ENCODE results near the gene KIAA0408. TPM values are rescaled to one million over a fixed set of nuclear protein-coding genes. Genes with fewer than 3 reads are reported as not detected.
A peak's percentile ranks its signal among the peaks of the same experiment; 100 is the strongest.
"Not testable (repeated sequence)": the region's sequence is repeated elsewhere in the genome, so short reads cannot be mapped to it uniquely, and the experiment has no call there.

KIAA0408 gene
- polyA plus RNA-seq, 4 donors: 3.2 to 4.3 (median 3.9) TPM

DNA sequence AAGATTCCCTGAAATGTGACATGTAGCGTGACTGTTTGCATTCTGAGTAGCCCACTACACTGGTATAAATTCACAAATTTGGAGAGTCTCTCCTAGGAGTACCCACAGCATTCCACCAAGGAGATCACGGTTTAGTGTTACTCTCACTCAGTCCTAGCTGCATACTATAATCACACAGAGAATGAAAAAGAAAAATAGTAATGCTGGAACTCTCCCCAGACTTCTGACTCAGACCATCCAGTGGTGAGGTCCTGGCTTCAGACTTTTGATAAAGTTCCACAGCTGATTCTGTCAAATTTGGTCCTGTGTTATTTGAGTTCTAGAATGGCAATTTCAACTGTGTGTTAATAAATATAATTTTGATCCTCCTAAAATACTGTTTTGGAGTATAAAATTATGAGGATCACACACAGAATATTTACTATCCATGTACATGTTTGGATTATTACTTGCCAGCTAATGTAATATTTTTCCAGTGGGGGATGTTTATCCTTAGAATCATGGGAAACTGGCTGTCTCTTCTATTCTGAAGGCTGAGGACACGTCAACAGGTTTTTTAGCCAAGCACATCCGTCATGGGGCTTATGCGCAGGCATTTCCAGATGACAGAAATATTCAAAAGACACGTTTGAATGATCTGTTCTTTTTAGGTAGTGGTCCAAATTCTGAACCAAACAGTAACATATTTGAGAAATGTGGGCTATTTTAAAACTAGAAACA lies 5.1 kb upstream of the KIAA0408 start:
- DNase-seq (ENCODE audit: low read depth in 4 of 4, low spot score in 3 of 4): no peak

DNA sequence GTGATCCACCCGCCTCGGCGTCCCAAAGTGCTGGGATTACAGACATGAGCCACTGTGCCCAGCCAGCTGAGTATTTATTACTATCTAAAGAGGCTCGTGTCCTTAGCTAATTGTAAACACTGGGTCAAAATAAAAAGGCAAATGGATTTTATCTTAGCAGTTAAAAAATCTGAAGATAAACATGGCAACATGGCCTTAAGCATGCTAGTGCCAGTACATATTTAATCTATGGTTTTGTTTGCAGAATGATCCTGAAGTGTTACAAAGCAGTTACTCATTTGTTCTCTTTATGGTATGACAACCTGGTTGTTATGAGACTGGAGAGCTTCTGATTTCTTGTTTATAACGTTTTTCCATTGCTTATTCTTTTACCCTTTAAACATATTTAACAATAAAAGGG lies 3.9 kb upstream of the KIAA0408 start:
- DNase-seq (ENCODE audit: low read depth in 4 of 4, low spot score in 3 of 4): no peak

DNA sequence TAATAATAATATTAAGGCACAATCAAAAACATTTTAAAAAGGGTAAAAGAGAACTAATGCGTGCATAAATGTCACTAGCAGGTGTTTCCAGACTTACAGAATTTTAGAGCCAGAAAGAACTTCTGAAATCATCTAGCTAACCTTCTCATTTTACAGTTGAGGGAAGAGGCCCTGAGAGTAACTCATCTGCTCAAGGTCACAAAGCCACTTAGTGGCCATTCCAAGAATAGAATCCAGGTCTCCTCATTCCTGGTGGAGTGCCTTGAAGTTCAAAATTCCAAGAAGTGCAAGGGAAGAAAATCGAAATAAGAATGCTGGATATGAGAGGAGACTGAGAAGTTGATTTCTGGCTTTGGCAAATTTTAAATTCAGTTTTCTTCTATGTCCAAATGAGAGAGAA lies 3.2 kb upstream of the KIAA0408 start:
- no peak for DNase-seq (ENCODE audit: low read depth in 4 of 4, low spot score in 3 of 4)

DNA sequence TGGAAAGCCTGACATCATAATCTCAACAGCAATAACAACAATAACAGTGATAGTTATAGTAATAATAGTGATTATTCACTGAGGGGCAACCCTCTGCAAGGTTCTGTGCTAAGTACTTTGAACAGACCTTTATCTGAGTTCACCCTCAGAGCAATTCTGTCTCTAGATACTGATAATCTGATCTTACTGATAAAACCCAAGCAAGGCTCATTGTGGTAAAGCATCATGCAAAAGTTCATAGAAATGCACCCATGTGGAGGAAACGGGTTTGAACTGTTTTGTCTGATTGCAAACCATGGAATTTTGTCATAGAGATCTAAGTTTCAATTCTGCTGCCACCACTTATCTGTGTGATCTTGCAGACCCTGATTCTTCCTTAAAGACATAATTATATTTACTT lies 1.3 kb upstream of the KIAA0408 start:
- DNase-seq (ENCODE audit: low read depth in 4 of 4, low spot score in 3 of 4): no peak

DNA sequence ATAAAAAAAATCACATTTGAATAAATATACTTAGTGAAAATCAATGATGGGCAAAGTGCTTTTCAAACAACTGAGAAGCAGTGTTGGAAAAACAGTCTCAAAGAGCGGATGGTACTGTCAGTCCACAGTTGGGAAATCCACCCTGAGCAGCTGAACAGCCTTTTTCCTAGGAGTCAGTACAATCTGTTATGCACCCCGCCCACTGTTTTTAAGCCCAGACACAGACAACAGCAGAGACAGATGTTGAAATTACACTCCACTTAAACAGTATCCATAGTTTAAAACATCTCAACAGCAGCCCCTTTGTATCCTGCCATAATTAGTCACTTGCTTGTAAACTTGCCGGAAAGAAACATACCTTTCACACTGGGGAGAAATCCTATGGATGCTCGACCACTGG lies 372 bp downstream of the KIAA0408 start:
- peak in 1 of 4 donors; percentile 6 for DNase-seq (ENCODE audit: low read depth in 4 of 4, low spot score in 3 of 4)

DNA sequence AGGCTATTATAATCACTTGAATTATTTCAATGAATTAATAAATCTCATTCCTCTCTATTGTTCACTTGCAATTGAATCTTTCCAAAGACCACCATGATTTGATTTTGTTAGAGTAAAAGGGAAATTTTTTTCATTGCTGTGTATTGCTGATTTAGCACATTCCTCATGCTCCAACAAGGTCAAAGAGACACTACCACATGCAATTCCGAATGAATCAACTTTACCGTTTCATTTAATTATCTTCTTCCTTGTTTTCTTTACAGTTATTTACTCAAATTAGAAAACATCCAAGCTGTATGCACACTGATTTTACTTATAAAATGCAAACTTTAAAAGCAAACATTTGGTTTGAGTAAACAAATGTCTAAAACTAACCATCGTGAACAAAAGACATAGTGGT lies 967 bp downstream of the KIAA0408 start:
- DNase-seq (ENCODE audit: low read depth in 4 of 4, low spot score in 3 of 4): no peak

DNA sequence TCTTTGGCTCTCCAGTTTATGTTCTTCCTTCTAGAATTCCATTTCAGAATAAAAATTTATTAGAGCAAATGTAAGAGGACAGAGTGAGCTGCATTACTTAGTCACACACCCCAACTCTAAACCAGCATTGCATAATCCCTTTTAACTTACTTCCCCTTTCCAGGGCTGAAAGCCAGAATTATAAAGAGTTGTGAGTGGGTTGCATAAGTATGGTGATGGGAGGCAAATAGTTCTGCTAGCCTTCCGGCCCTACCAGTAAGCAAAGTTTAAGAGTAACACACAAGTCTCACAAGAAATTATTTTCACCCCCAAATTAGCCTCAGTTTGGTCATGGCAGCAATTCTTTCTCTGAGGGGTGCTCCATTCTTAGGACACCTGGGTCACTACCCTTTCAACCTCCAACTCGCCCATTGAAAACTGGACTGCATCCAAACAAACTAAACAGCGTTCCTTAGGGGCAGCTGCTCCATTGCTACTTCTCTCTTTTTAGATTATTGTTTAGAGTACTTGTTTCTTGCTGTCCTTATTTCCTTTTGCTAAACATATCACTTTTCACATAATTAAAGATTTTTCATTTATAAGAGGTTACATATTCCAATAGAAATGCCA lies 1.6 kb downstream of the KIAA0408 start:
- no peak for DNase-seq (ENCODE audit: low read depth in 4 of 4, low spot score in 3 of 4)

DNA sequence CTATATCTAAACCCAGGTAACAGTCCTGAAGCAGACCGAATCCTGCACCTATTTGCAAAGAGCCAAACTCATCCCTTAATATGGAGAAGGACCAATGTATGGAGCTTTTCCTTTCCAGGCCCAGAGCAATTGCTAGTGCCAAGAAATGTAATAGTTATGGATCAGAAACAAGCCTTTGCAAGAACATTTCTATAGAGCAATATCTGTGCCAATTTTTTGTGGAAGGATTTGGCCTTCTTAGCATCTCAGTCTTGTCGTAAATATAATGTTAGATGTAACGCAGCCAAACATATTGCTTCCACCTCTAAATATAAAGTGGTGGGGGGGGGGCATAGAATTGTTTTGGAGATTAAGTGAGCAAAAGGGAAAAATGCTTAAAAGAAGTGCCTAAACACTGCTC lies 2.7 kb downstream of the KIAA0408 start:
- DNase-seq (ENCODE audit: low read depth in 4 of 4, low spot score in 3 of 4): no peak

DNA sequence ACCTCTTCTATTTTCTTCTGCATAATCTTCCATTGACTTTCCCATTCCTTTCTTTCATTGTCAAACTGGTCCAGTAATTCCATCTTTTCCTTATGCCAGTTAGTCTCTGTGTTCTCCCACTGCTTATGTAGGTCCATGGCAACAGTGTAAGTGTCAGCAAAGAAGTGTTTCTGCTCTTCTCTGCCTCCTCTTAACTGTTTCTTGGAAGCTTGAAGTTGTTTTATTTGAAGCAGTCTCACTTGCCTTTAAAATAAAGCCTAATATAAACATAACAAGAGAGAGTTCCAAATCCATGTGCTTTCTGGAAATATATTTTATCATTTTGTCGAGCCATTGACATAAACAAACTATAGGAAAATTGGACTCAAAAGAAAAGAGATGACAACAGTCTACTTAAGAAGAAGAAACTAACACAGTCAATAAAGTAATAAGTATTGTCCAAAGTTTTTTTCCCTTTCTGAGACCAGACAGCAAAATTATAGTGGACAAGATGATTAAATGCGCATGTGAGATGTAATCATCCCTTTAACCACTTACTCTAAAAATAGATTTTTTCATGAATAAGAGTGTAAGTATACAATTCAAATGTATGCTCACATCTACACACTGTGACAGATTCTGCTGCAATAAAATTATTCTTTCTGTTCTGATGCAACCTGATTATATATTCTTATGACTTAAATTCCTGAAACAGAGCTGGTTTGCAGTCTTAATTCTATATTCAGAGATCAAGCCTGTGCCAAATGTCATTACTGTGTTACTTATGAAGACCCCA lies 5.2 kb downstream of the KIAA0408 start:
- no peak for DNase-seq (ENCODE audit: low read depth in 4 of 4, low spot score in 3 of 4)

DNA sequence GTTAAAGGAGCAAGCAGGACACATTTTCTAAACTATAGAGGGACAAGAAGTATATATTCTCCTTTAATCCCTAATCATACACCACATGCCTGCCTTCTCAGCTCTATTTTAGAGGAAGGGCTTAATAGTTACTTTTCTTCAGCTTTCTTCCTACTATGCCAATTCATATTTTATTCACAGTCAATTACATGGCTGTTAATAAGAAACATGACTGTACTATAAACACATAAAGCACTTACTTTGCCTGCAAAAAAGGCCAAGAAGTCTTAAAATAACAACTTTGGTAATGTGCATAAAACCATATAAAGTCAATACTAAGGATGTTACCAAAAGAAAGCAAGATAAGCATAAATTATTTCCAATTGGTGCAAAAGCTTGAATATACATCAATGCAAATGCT lies 6.4 kb downstream of the KIAA0408 start:
- no peak for DNase-seq (ENCODE audit: low read depth in 4 of 4, low spot score in 3 of 4)

DNA sequence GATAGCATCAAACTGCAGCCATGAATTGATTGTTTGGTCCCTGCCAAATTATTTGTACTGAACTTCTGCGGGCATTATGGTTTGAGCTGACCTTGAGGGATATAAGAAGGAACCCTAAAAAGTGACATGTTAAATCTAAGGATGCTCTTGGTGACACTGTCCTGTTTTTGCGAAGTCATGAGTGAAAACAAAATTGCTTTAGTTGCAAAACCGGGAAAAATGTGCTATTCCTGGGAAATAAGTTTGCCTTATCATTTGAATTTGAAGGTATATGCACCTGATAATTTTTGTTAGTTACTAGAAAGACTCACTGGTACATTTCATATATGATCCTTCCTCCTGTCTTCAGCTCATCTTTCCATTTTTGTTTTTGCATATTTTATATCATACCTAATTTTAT lies 7.8 kb downstream of the KIAA0408 start:
- no peak for DNase-seq (ENCODE audit: low read depth in 4 of 4, low spot score in 3 of 4)

DNA sequence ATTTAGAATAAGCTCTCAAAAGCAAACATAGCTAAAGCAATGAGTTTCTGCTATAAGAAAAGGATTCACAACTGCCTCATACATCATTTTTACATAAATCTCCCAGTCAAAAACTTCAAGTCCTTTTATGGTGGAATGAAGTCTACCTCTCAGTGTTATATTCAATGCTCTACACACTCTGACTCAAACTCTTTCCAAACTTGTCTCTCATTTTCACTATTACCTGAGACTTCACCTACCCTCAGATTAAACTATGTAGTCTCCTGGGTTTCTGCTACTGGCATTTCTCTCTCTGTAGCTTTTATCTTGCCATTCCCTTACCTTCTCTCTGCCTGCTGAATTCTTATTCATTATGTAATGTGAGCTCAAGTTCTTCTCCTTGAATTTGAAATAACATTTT lies 11.4 kb downstream of the KIAA0408 start:
- no peak for DNase-seq (ENCODE audit: low read depth in 4 of 4, low spot score in 3 of 4)

DNA sequence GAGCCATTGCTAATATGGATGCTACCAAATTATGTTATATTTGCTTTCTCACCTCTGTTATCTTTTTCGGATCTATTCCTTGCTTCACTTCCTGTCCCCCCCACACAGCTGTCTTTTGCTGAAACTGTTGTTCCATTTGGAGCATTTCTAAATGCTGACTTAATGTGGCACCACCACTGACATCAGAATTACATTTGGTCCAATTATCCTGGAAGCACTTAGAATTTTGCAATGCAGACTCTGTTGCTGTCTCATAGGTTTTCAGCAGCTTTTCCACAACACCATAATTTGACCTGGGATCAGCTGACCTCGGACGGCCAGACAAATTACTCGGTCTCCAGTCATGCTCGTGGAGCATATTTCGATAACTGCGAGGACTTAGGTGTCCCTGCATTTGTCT lies 12.8 kb downstream of the KIAA0408 start:
- DNase-seq (ENCODE audit: low read depth in 4 of 4, low spot score in 3 of 4): no peak

DNA sequence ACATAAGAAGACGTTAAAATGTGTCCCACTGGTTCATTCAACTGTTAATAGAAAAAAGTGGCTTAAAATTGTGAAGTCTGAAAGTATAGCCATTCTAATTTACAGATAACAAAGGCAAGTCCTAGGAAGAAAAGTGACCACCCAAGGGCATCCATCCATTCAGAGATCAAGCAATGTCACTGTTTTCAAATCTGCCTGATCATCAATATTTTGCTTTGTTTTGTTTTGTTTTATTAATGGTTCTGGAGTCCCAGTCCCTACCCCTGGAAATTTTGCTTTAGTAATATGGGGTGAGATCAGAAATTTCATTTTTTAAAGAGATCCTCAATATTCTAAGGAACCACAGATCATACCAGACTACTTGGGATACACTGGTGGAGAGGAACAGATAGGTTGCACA lies 17.3 kb downstream of the KIAA0408 start:
- no peak for DNase-seq (ENCODE audit: low read depth in 4 of 4, low spot score in 3 of 4)

DNA sequence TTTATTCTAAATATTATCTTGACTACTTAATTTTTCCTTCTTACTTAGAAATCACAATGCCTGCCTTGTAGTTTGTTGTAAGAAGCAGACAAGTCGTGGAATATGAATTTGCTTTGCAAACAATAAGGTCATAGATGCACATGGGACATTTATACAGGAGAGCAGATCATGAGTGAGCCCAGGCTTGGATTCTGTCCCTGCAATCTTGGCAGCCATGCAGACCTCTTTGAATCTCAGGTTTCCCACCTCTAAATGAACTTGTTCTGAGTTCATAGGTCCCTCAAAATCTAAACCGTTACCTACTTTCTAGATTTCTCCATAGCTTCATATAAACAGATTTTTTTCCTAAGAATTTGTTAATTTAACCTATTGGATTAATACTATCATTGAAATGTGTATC lies 19.5 kb downstream of the KIAA0408 start:
- no peak for DNase-seq (ENCODE audit: low read depth in 4 of 4, low spot score in 3 of 4)

DNA sequence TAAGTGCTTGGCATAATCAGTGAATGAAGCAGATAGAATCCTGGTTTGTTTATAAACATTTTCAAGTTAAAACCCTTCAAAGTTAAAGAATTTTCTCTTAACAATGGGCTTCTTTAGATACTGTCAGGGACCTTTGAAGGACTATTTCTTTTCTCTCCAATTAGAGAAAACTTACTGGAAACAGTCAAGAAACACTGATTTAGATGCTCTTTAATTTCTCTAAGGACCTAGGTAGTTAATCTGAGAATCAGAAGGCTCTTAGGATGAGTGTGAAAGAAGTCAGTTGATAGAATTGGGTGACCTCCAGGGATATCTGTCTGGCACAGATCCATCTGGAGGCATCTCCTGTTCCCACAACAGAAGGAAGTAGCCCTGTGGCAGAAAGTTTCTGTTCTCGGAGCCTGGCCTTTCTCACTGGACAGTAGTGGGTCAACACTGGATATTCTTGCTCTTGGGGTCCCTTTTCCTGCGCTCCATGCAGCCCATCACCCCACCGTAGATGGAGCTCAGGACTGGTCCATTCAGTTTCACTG lies 22.5 kb downstream of the KIAA0408 start:
- DNase-seq (ENCODE audit: low read depth in 4 of 4, low spot score in 3 of 4): no peak

DNA sequence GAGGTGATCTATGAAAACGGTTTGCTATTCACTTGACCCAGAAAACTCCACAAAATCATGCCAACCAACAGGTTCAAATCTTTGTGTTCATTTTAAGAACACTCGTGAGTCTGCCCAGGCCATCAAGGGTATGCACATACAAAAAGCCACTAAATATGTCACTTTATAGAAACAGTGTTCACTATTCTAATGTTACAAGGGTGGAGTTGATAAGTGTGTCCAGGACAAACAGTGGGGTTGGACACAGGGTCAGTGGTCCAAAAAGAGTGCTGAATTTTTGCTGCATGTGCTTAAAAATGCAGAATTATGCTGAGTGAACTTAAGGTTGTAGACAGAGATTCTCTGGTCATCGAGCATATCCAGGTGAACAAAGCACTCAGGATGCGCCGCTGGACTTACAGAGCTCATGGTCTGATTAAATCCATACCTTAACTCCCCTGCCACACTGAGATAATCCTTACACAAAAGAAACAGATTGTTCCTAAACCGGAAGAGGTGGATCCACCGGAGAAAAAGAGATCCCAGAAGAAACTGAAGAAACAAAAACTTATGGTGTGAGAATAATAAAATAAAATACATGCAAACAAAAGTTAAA lies 23.5 kb downstream of the KIAA0408 start:
- no peak for DNase-seq (ENCODE audit: low read depth in 4 of 4, low spot score in 3 of 4)

DNA sequence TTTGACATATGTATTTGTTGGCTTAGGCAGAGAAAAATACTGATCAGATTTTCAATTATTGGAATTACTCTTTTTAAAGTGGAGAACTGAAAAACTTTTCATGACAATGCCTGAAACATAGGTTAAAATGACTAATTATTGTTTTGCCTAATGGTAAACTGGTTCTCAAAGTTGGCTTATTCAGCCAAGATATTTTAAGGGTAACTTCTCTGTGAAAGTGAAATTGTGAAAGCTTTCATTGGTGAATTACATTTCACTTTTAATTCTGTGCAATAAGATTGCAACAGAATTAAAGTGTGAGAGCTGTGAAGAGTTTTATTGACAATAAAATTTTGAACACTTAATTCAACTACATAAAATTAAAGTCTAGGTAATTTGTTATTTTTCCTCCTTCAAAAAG lies 24.5 kb downstream of the KIAA0408 start:
- DNase-seq (ENCODE audit: low read depth in 4 of 4, low spot score in 3 of 4): no peak

DNA sequence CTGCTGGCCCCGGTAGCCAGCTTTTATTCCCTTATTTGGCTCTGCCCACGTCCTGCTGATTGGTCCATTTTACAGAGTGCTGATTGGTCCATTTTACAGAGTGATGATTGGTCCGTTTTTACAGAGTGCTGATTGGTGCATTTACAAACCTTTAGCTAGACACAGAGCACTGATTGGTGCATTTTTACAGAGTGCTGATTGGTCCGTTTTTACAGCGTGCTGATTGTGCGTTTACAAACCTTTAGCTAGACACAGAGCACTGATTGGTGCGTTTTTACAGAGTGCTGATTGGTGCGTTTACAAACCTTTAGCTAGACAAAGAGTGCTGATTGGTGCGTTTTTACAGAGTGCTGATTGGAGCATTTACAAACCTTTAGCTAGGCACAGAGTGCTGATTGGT lies 30.6 kb downstream of the KIAA0408 start:
- not testable (repeated sequence) for DNase-seq (ENCODE audit: low read depth in 4 of 4, low spot score in 3 of 4)

DNA sequence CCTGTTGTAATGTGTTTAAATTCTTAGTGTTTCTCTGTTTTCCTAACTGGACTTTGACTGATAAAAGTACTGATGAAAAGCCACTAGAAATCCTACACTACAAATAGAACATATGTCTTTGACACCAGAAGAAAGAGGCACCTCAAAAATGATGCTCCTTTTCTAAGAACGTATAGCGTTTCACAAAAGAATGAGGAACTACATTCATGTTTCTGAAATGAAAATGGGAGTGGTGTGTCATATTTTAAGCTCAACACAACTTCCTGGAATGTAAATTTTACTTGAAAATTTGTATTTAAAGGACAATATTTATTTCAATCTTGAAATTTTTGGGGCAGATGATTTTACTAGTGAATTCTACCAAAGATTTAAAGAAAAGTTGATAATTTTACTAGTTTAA lies 35.3 kb downstream of the KIAA0408 start:
- DNase-seq (ENCODE audit: low read depth in 4 of 4, low spot score in 3 of 4): no peak

DNA sequence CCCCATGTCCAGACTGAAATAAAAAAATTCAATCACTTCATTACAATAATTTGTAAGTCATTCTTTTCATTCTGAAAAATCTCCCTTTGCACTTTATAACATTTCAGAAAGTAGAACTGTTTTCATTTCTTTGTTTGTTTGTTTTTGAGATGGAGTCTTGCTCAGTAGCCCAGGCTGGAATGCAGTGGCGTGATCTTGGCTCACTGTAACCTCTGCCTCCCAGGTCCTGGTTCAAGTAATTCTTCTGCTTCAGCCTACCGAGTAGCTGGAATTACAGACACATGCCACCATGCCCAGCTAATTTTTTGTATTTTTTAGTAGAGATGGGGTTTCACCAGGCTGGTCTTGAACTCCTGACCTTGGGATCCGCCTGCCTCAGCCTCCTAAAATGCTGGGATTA lies 38.0 kb downstream of the KIAA0408 start:
- DNase-seq (ENCODE audit: low read depth in 4 of 4, low spot score in 3 of 4): not testable (repeated sequence)

All from left renal pelvis (tissue), 4 donors.